Measurements from ENCODE around the gene ITPKB.
"Not testable (repeated sequence)": the region's sequence is repeated elsewhere in the genome, so short reads cannot be mapped to it uniquely, and the experiment has no call there.

ITPKB gene

GRCh38 chr1:226730071-226730470 is 9.0 kb downstream of the ITPKB start:
- no peak for DNase-seq

- no peak for DNase-seq
Observed at GRCh38 chr1:226728448-226728847, 10.6 kb downstream of the ITPKB start.

GRCh38 chr1:226725897-226726267 is 13.2 kb downstream of the ITPKB start:
- DNase-seq = no peak

GRCh38 chr1:226723657-226724532 is 15.2 kb downstream of the ITPKB start:
- DNase-seq = peak; percentile 89

- DNase-seq = no peak
Observed at GRCh38 chr1:226722901-226723656, 16.0 kb downstream of the ITPKB start.

GRCh38 chr1:226722240-226722900 is 16.7 kb downstream of the ITPKB start:
- DNase-seq = no peak

- not testable (repeated sequence) for DNase-seq
Observed at GRCh38 chr1:226720574-226720973, 18.5 kb downstream of the ITPKB start.

GRCh38 chr1:226719596-226720387 is 19.3 kb downstream of the ITPKB start:
- no peak for DNase-seq

- no peak for DNase-seq
Observed at GRCh38 chr1:226717256-226717909, 21.7 kb downstream of the ITPKB start.

- no peak for DNase-seq
Observed at GRCh38 chr1:226716577-226716976, 22.5 kb downstream of the ITPKB start.

- DNase-seq = no peak
Observed at GRCh38 chr1:226714148-226714547, 24.9 kb downstream of the ITPKB start.

- no peak for DNase-seq
Observed at GRCh38 chr1:226712742-226713419, 26.2 kb downstream of the ITPKB start.

GRCh38 chr1:226711976-226712741 is 26.9 kb downstream of the ITPKB start:
- no peak for DNase-seq

- DNase-seq = no peak
Observed at GRCh38 chr1:226710501-226710900, 28.6 kb downstream of the ITPKB start.

GRCh38 chr1:226709953-226710352 is 29.1 kb downstream of the ITPKB start:
- DNase-seq = no peak

GRCh38 chr1:226708967-226709396 is 30.1 kb downstream of the ITPKB start:
- DNase-seq = no peak

- no peak for DNase-seq
Observed at GRCh38 chr1:226708342-226708780, 30.7 kb downstream of the ITPKB start.

- DNase-seq = no peak
Observed at GRCh38 chr1:226706684-226707083, 32.4 kb downstream of the ITPKB start.

GRCh38 chr1:226704169-226704937 is 34.7 kb downstream of the ITPKB start:
- DNase-seq = no peak

Measured in NCI-H345 (cell line).